ENCODE results near the gene NODAL.

Gene NODAL

GRCh38 chr10:70481831-70482530, 40.5 kb upstream of the NODAL start:
- ATAC-seq: no peak
- TF ChIP-seq ZFP30 (CRISPR knock-in tag; IDR thresholded peaks at IDR 0.05): no peak
- no peak for TF ChIP-seq CSDC2 (CRISPR knock-in tag; IDR thresholded peaks at IDR 0.05)
- no peak for TF ChIP-seq ISL1 (CRISPR knock-in tag; IDR thresholded peaks at IDR 0.05)
- TF ChIP-seq ARNTL (CRISPR knock-in tag; IDR thresholded peaks at IDR 0.05; ENCODE audit: borderline replicate concordance, low read depth): no peak
- TF ChIP-seq, protein P1, sequence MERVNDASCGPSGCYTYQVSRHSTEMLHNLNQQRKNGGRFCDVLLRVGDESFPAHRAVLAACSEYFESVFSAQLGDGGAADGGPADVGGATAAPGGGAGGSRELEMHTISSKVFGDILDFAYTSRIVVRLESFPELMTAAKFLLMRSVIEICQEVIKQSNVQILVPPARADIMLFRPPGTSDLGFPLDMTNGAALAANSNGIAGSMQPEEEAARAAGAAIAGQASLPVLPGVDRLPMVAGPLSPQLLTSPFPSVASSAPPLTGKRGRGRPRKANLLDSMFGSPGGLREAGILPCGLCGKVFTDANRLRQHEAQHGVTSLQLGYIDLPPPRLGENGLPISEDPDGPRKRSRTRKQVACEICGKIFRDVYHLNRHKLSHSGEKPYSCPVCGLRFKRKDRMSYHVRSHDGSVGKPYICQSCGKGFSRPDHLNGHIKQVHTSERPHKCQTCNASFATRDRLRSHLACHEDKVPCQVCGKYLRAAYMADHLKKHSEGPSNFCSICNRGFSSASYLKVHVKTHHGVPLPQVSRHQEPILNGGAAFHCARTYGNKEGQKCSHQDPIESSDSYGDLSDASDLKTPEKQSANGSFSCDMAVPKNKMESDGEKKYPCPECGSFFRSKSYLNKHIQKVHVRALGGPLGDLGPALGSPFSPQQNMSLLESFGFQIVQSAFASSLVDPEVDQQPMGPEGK (CRISPR knock-in tag; IDR thresholded peaks at IDR 0.05; ENCODE audit: borderline replicate concordance): no peak
- TF ChIP-seq OSR1 (CRISPR knock-in tag; IDR thresholded peaks at IDR 0.05): no peak
- no peak for TF ChIP-seq PPARA (CRISPR knock-in tag; IDR thresholded peaks at IDR 0.05; ENCODE audit: borderline replicate concordance)
- no peak for TF ChIP-seq TCF4 (CRISPR knock-in tag; IDR thresholded peaks at IDR 0.05; ENCODE audit: borderline replicate concordance)

- TF ChIP-seq ZNF565 (CRISPR knock-in tag; conservative IDR thresholded peaks at IDR 0.05; ENCODE audit: low read depth): no peak
- no peak for TF ChIP-seq ZNF8 (CRISPR knock-in tag; IDR thresholded peaks at IDR 0.05)
- no peak for TF ChIP-seq ZFP3 (CRISPR knock-in tag; IDR thresholded peaks at IDR 0.05)
- TF ChIP-seq CSDC2 (CRISPR knock-in tag; IDR thresholded peaks at IDR 0.05): no peak
- no peak for TF ChIP-seq ZNF70 (CRISPR knock-in tag; IDR thresholded peaks at IDR 0.05)
- no peak for TF ChIP-seq OSR1 (CRISPR knock-in tag; IDR thresholded peaks at IDR 0.05)
- TF ChIP-seq ARNTL (CRISPR knock-in tag; IDR thresholded peaks at IDR 0.05; ENCODE audit: borderline replicate concordance, low read depth): no peak
- TF ChIP-seq TCF4 (CRISPR knock-in tag; IDR thresholded peaks at IDR 0.05; ENCODE audit: borderline replicate concordance): no peak
- TF ChIP-seq RARB (CRISPR knock-in tag; IDR thresholded peaks at IDR 0.05): no peak
Observed at GRCh38 chr10:70481105-70481504, 39.6 kb upstream of the NODAL start.

GRCh38 chr10:70480239-70480861, 38.9 kb upstream of the NODAL start:
- no peak for ATAC-seq
- TF ChIP-seq TOX (CRISPR knock-in tag; IDR thresholded peaks at IDR 0.05; ENCODE audit: borderline replicate concordance) (no peak), ARNTL (CRISPR knock-in tag; IDR thresholded peaks at IDR 0.05; ENCODE audit: borderline replicate concordance, low read depth) (no peak), OSR1 (CRISPR knock-in tag; IDR thresholded peaks at IDR 0.05) (no peak), ZFP3 (CRISPR knock-in tag; IDR thresholded peaks at IDR 0.05) (no peak), TSHZ2 (CRISPR knock-in tag; IDR thresholded peaks at IDR 0.05) (no peak), RARB (CRISPR knock-in tag; IDR thresholded peaks at IDR 0.05) (no peak), BACH2 (CRISPR knock-in tag; IDR thresholded peaks at IDR 0.05; ENCODE audit: borderline replicate concordance) (no peak), PPARA (CRISPR knock-in tag; IDR thresholded peaks at IDR 0.05; ENCODE audit: borderline replicate concordance) (no peak), CSRNP3 (CRISPR knock-in tag; IDR thresholded peaks at IDR 0.05) (no peak), SNAI2 (CRISPR knock-in tag; IDR thresholded peaks at IDR 0.05) (no peak), TCF4 (CRISPR knock-in tag; IDR thresholded peaks at IDR 0.05; ENCODE audit: borderline replicate concordance) (no peak), CSDC2 (CRISPR knock-in tag; IDR thresholded peaks at IDR 0.05) (no peak), ZFP30 (CRISPR knock-in tag; IDR thresholded peaks at IDR 0.05) (no peak), GLIS3 (CRISPR knock-in tag; IDR thresholded peaks at IDR 0.05) (no peak), ZNF8 (CRISPR knock-in tag; IDR thresholded peaks at IDR 0.05) (no peak), ESRRG (CRISPR knock-in tag; IDR thresholded peaks at IDR 0.05) (no peak)
- TF ChIP-seq, protein P2, sequence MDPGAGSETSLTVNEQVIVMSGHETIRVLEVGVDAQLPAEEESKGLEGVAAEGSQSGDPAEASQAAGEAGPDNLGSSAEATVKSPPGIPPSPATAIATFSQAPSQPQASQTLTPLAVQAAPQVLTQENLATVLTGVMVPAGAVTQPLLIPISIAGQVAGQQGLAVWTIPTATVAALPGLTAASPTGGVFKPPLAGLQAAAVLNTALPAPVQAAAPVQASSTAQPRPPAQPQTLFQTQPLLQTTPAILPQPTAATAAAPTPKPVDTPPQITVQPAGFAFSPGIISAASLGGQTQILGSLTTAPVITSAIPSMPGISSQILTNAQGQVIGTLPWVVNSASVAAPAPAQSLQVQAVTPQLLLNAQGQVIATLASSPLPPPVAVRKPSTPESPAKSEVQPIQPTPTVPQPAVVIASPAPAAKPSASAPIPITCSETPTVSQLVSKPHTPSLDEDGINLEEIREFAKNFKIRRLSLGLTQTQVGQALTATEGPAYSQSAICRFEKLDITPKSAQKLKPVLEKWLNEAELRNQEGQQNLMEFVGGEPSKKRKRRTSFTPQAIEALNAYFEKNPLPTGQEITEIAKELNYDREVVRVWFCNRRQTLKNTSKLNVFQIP (CRISPR knock-in tag; IDR thresholded peaks at IDR 0.05; ENCODE audit: borderline replicate concordance, low read depth): no peak
- TF ChIP-seq, protein P3, sequence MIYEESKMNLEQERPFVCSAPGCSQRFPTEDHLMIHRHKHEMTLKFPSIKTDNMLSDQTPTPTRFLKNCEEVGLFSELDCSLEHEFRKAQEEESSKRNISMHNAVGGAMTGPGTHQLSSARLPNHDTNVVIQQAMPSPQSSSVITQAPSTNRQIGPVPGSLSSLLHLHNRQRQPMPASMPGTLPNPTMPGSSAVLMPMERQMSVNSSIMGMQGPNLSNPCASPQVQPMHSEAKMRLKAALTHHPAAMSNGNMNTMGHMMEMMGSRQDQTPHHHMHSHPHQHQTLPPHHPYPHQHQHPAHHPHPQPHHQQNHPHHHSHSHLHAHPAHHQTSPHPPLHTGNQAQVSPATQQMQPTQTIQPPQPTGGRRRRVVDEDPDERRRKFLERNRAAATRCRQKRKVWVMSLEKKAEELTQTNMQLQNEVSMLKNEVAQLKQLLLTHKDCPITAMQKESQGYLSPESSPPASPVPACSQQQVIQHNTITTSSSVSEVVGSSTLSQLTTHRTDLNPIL (CRISPR knock-in tag; IDR thresholded peaks at IDR 0.05; ENCODE audit: low read depth): no peak
- TF ChIP-seq, protein P1 (CRISPR knock-in tag; IDR thresholded peaks at IDR 0.05; ENCODE audit: borderline replicate concordance): no peak

More at GRCh38 chr10:70481105-70481504, 39.6 kb upstream of the NODAL start:
- no peak for ATAC-seq

Measured in SK-N-SH treated with all-trans-retinoic acid at 6 μM for 48 hours (cell line).